A549 (cell line): ENCODE data around the gene RUVBL1. TPM values are rescaled to one million over a fixed set of nuclear protein-coding genes. Genes with fewer than 3 reads are reported as not detected.

Source experiments
- ATAC-seq, 2 experiments: fragments of 200-7000 bp in 1 of 2; fragments of >200 bp in 1 of 2; cut with Nextera tagmentation in 1 of 2; cut with Tn5 transposase in 1 of 2; 3 replicates each; pipeline versions ENCODE4 v1.8.0 to v1.9.1; 2018 to 2020; ENCODE audit warnings: mild to moderate bottlenecking in 1 of 2, moderate library complexity in 1 of 2
- CTCF ChIA-PET: fragments of 300-600 bp; sonication (Branson Sonifier 250); formaldehyde crosslinking; extraction: SDS; loops from one replicate; lab custom pipeline; 2021; ENCODE audit warnings: antibody characterized with exemption, inconsistent platforms; lab: Yijun Ruan, JAX
- POLR2A ChIA-PET: fragments of 350-600 bp; formaldehyde crosslinking; extraction: SDS; loops from one replicate; lab custom pipeline; 2021; ENCODE audit warnings: antibody characterized with exemption, inconsistent platforms; lab: Yijun Ruan, JAX
- DNase-seq, 2 experiments: peaks; one replicate each; pipeline versions ENCODE4 v3.0.0 to v3.0.0-alpha.2; 2011 to 2016; ENCODE audit warnings: low read depth in 1 of 2, low spot score in 1 of 2
- FAIRE-seq: peaks from 2 replicates; lab custom pipeline; 2011; peaks lifted over from hg19 to GRCh38; lab: Jason Lieb, UNC
- H3K27ac ChIP-seq, 2 experiments: fragments of >200 bp; sonication (Bioruptor Twin); formaldehyde crosslinking; 3 replicates each; pipeline ENCODE4 v1.5.1; 2016 to 2017
- H3K4me1 ChIP-seq: fragments of >200 bp; sonication (Bioruptor Twin); formaldehyde crosslinking; 3 replicates; pipeline ENCODE4 v1.6.1; 2016
- H3K4me2 ChIP-seq: fragments of >200 bp; sonication (Bioruptor Twin); formaldehyde crosslinking; 3 replicates; pipeline ENCODE4 v1.6.1; 2016
- H3K4me3 ChIP-seq: fragments of >200 bp; sonication (Bioruptor Twin); formaldehyde crosslinking; 3 replicates; pipeline ENCODE4 v1.5.1; 2016
- H3K9me3 ChIP-seq: fragments of >200 bp; sonication (Bioruptor Twin); formaldehyde crosslinking; 3 replicates; pipeline ENCODE4 v1.6.1; 2016
- CBX2 ChIP-seq: fragments of 200-600 bp; sonication (generic); IDR thresholded peaks from 2 replicates; pipeline ENCODE4 v1.6.1; 2016; ENCODE audit warnings: low read depth, mild to moderate bottlenecking, borderline replicate concordance
- CEBPB ChIP-seq, 2 experiments: fragments of >200 bp in 1 of 2; sonication (Bioruptor Twin) in 1 of 2; formaldehyde crosslinking in 1 of 2; IDR thresholded peaks; 2 replicates each; pipeline ENCODE4 v1.6.1; 2012 to 2016
- CHD2 ChIP-seq: fragments of 150-350 bp; IDR thresholded peaks from 2 replicates; pipeline ENCODE4 v1.6.1; 2014; ENCODE audit warnings: low read length; ENCODE audit not compliant: partially characterized antibody
- HEYL ChIP-seq: fragments of 250-450 bp; sonication (Bioruptor Pico); IDR thresholded peaks from 2 replicates; pipeline ENCODE4 v1.8.0; 2021; ENCODE audit warnings: mild to moderate bottlenecking, moderate library complexity
- JUNB ChIP-seq: fragments of >200 bp; sonication (Bioruptor Twin); formaldehyde crosslinking; IDR thresholded peaks from 2 replicates; pipeline ENCODE4 v1.6.1; 2016
- KDM5A ChIP-seq: fragments of 200-600 bp; sonication (generic); IDR thresholded peaks from 2 replicates; pipeline ENCODE4 v1.6.1; 2016; ENCODE audit warnings: antibody characterized with exemption, mild to moderate bottlenecking
- MAZ ChIP-seq: fragments of 150-350 bp; IDR thresholded peaks from 2 replicates; pipeline ENCODE4 v1.6.1; 2014; ENCODE audit warnings: antibody characterized with exemption, low read depth, low read length, borderline replicate concordance
- MYC ChIP-seq: IDR thresholded peaks from 2 replicates; pipeline ENCODE4 v1.6.1; 2012; ENCODE audit warnings: mild to moderate bottlenecking, inconsistent platforms, low read length, improper control_type of control experiment, borderline replicate concordance
- NR3C1 ChIP-seq: fragments of >200 bp; sonication (Bioruptor Twin); formaldehyde crosslinking; IDR thresholded peaks from 3 replicates; pipeline ENCODE4 v1.6.1; 2017
- RFX5 ChIP-seq: fragments of 450-650 bp; IDR thresholded peaks from 2 replicates; pipeline ENCODE4 v1.7.1; 2014; ENCODE audit warnings: antibody characterized with exemption, mild to moderate bottlenecking, moderate library complexity
- SMC3 ChIP-seq: fragments of >200 bp; sonication (Bioruptor Twin); formaldehyde crosslinking; IDR thresholded peaks from 3 replicates; pipeline ENCODE4 v1.6.1; 2018; ENCODE audit warnings: inconsistent platforms
- SREBF2 ChIP-seq: fragments of 450-650 bp; IDR thresholded peaks from 2 replicates; pipeline ENCODE4 v1.6.1; 2014; ENCODE audit warnings: mild to moderate bottlenecking, moderate library complexity
- TFCP2L1 ChIP-seq: fragments of 250-450 bp; sonication (Bioruptor Pico); IDR thresholded peaks from 2 replicates; pipeline ENCODE4 v1.5.0; 2021; ENCODE audit warnings: mild to moderate bottlenecking
- ZFP36 ChIP-seq: fragments of 450-650 bp; IDR thresholded peaks from 2 replicates; pipeline ENCODE4 v1.6.1; 2014; ENCODE audit warnings: borderline replicate concordance; ENCODE audit not compliant: partially characterized antibody
- ZNF302 ChIP-seq: fragments of 250-450 bp; sonication (Bioruptor Pico); IDR thresholded peaks from 2 replicates; pipeline ENCODE4 v1.9.0; 2021; ENCODE audit warnings: inconsistent platforms, mild to moderate bottlenecking, moderate library complexity
- WGBS: methylation state at CpG from one replicate; pipeline ENCODE4 v1.1.6; 2017; ENCODE audit errors: missing lambda C conversion rate; 5-methylcytosine and 5-hydroxymethylcytosine counted together
- polyA plus RNA-seq, 4 experiments: library from polyadenylated mRNA; depleted of rRNA in 3 of 4; stranded (reverse); fragments of >200 nt; fragmentation: RNase III in 1 of 4; extraction: RNeasy Plus Mini Kit Qiagen cat#74134 plus additional on column Dnase treatment in 1 of 4; gene quantifications; 2 replicates in 3 of 4; 3 replicates in 1 of 4; pipeline ENCODE4 v1.2.3, GENCODE V29; 2011 to 2017
- TF ChIP-seq, protein P1 (sequence below): fragments of 150-350 bp; IDR thresholded peaks from 2 replicates; pipeline ENCODE4 v1.6.1; 2014; ENCODE audit warnings: low read depth, mild to moderate bottlenecking, low read length
- TF ChIP-seq, protein P2 (sequence below): fragments of 450-650 bp; IDR thresholded peaks from 2 replicates; pipeline ENCODE4 v1.6.1; 2014; ENCODE audit warnings: antibody characterized with exemption
- TF ChIP-seq, protein P3 (sequence below): fragments of 200-600 bp; sonication (generic); IDR thresholded peaks from 2 replicates; pipeline ENCODE4 v1.6.1; 2016; ENCODE audit warnings: antibody characterized with exemption, mild to moderate bottlenecking, moderate library complexity
- TF ChIP-seq, protein P4 (sequence below): IDR thresholded peaks from 2 replicates; pipeline ENCODE4 v1.6.1; 2012
- TF ChIP-seq, protein P5 (sequence below): fragments of >200 bp; sonication (Bioruptor Twin); formaldehyde crosslinking; IDR thresholded peaks from 3 replicates; pipeline ENCODE4 v1.6.1; 2016
- TF ChIP-seq, protein P6 (sequence below): fragments of >200 bp; sonication (Bioruptor Twin); formaldehyde crosslinking; IDR thresholded peaks from 2 replicates; pipeline ENCODE4 v1.6.1; 2016

RUVBL1 gene
- polyA plus RNA-seq, 2 of the 4 experiments (the other 2 are of a cell fraction): 105 to 144 TPM

DNA sequence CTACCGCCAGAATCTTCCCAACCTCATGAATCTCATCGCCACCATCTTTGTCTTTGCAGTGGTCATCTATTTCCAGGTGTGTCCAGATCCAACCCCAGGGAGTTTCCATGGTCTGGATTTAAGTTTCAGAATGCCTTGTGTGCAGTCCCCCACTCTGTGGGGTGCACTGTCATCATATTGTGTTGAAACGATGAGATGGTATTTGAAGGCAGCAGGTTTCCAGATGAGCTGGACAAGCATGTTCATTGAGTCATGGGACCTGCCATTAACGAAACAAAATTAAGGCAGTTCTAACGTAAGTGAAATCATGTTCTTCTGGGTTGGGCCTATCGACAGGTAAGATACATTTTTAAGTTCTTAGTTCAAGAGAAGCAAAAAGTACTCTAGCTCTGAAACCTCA is 58.6 kb downstream of the RUVBL1 start:
- FAIRE-seq: no peak
- POLR2A ChIA-PET: no interaction called here
- no peak overlapping the region for H3K27ac ChIP-seq

DNA sequence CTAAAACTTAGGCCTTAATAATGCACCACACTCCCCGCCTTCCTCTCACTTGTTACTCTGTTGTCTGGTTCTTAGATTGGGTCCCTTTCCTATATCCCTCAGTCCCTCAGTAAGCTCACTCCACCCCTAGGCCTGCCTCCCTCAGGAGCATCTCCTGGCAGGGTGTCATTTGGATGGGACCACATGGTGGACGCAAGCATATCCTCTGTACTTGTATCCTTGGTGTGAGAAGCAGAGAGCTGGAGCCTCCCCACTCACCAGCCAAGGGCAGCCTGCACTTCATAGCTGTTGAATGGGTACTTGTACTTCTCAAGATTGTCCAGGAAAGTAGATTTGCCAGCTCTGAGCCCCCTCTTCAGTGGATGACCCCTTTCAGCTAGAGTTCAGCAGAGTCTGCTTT is 59.7 kb downstream of the RUVBL1 start:
- no peak overlapping the region for H3K4me2 ChIP-seq
- TF ChIP-seq ZNF302 (no peak), HEYL (CRISPR knock-in tag) (no peak), CEBPB (IDR thresholded peaks at IDR 0.05) (no peak), ZFP36 (no peak), TFCP2L1 (CRISPR knock-in tag) (no peak)
- TF ChIP-seq, protein P1, sequence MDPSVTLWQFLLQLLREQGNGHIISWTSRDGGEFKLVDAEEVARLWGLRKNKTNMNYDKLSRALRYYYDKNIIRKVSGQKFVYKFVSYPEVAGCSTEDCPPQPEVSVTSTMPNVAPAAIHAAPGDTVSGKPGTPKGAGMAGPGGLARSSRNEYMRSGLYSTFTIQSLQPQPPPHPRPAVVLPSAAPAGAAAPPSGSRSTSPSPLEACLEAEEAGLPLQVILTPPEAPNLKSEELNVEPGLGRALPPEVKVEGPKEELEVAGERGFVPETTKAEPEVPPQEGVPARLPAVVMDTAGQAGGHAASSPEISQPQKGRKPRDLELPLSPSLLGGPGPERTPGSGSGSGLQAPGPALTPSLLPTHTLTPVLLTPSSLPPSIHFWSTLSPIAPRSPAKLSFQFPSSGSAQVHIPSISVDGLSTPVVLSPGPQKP: no peak
- TF ChIP-seq, protein P2, sequence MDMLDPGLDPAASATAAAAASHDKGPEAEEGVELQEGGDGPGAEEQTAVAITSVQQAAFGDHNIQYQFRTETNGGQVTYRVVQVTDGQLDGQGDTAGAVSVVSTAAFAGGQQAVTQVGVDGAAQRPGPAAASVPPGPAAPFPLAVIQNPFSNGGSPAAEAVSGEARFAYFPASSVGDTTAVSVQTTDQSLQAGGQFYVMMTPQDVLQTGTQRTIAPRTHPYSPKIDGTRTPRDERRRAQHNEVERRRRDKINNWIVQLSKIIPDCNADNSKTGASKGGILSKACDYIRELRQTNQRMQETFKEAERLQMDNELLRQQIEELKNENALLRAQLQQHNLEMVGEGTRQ: no peak
- 87% methylated on average over 2 of the region's 2 CpGs for WGBS
- H3K27ac ChIP-seq: no peak overlapping the region
- POLR2A ChIA-PET: no interaction called here
- H3K9me3 ChIP-seq: no peaks in the 10 kb centered on the region
- ATAC-seq (no peak), FAIRE-seq (no peak), DNase-seq (no peak)
- CTCF ChIA-PET: interaction anchor here (1.4 kb wide), 1 partner anchor 12 kb away, joined by 6 read pairs; no protein-coding TSS in a partner anchor
- H3K4me1 ChIP-seq: no peaks in the 10 kb centered on the region
- H3K4me3 ChIP-seq: no peak overlapping the region

More for the DNA sequence above, 58.6 kb downstream of the RUVBL1 start:
- ATAC-seq (no peak), DNase-seq (no peak)
- H3K4me2 ChIP-seq: no peak overlapping the region
- no peaks in the 10 kb centered on the region for H3K4me1 ChIP-seq
- CTCF ChIA-PET: interaction anchor here (1.7 to 2.2 kb wide), 2 partner anchors 13 to 413 kb away, joined by 5 to 6 read pairs; no protein-coding TSS in a partner anchor
- 93% methylated on average over 6 of the region's 6 CpGs for WGBS
- no peak overlapping the region for H3K4me3 ChIP-seq
- H3K9me3 ChIP-seq: no peaks in the 10 kb centered on the region
- TF ChIP-seq, protein P3, sequence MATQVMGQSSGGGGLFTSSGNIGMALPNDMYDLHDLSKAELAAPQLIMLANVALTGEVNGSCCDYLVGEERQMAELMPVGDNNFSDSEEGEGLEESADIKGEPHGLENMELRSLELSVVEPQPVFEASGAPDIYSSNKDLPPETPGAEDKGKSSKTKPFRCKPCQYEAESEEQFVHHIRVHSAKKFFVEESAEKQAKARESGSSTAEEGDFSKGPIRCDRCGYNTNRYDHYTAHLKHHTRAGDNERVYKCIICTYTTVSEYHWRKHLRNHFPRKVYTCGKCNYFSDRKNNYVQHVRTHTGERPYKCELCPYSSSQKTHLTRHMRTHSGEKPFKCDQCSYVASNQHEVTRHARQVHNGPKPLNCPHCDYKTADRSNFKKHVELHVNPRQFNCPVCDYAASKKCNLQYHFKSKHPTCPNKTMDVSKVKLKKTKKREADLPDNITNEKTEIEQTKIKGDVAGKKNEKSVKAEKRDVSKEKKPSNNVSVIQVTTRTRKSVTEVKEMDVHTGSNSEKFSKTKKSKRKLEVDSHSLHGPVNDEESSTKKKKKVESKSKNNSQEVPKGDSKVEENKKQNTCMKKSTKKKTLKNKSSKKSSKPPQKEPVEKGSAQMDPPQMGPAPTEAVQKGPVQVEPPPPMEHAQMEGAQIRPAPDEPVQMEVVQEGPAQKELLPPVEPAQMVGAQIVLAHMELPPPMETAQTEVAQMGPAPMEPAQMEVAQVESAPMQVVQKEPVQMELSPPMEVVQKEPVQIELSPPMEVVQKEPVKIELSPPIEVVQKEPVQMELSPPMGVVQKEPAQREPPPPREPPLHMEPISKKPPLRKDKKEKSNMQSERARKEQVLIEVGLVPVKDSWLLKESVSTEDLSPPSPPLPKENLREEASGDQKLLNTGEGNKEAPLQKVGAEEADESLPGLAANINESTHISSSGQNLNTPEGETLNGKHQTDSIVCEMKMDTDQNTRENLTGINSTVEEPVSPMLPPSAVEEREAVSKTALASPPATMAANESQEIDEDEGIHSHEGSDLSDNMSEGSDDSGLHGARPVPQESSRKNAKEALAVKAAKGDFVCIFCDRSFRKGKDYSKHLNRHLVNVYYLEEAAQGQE: no peak
- no peak for TF ChIP-seq SREBF2
- no peak for TF ChIP-seq RFX5
- no peak for TF ChIP-seq KDM5A
- TF ChIP-seq SMC3: no peak
- TF ChIP-seq, protein P4, sequence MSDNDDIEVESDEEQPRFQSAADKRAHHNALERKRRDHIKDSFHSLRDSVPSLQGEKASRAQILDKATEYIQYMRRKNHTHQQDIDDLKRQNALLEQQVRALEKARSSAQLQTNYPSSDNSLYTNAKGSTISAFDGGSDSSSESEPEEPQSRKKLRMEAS: no peak
- no peak for TF ChIP-seq CHD2
- TF ChIP-seq, protein P5, sequence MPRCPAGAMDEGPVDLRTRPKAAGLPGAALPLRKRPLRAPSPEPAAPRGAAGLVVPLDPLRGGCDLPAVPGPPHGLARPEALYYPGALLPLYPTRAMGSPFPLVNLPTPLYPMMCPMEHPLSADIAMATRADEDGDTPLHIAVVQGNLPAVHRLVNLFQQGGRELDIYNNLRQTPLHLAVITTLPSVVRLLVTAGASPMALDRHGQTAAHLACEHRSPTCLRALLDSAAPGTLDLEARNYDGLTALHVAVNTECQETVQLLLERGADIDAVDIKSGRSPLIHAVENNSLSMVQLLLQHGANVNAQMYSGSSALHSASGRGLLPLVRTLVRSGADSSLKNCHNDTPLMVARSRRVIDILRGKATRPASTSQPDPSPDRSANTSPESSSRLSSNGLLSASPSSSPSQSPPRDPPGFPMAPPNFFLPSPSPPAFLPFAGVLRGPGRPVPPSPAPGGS: no peak
- no peak for TF ChIP-seq CBX2
- TF ChIP-seq, protein P1: no peak
- no peak for TF ChIP-seq JUNB
- TF ChIP-seq, protein P6, sequence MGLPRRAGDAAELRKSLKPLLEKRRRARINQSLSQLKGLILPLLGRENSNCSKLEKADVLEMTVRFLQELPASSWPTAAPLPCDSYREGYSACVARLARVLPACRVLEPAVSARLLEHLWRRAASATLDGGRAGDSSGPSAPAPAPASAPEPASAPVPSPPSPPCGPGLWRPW: no peak
- TF ChIP-seq TFCP2L1 (CRISPR knock-in tag): no peak
- TF ChIP-seq NR3C1: no peak
- TF ChIP-seq MYC: no peak
- no peak for TF ChIP-seq MAZ
